ENCODE data around the gene PDE6C. TPM values are rescaled to one million over a fixed set of nuclear protein-coding genes. Genes with fewer than 3 reads are reported as not detected.

Gene PDE6C
- total and polyA plus RNA-seq, 4 donors: not detected

- whole genome bisulfite sequencing: 2% methylated on average over 7 of the region's 7 CpGs
- H3K9ac ChIP-seq (ENCODE audit: low read depth in 1 of 2, low read length in 2 of 2): peak overlapping the region; percentile 28 to 82
These were observed 10.6 kb upstream of the PDE6C start for GRCh38 chr10:93601774-93602162.

More at GRCh38 chr10:93601774-93602162, 10.6 kb upstream of the PDE6C start:
- TF ChIP-seq CTCF (IDR thresholded peaks at IDR 0.05; ENCODE audit: low read depth, low read length, missing input control) (no peak), NR2F2 (IDR thresholded peaks at IDR 0.05) (no peak), FOXA2 (IDR thresholded peaks at IDR 0.05) (peak; percentile 56), ZBTB33 (IDR thresholded peaks at IDR 0.05) (peak; percentile 33), RXRA (IDR thresholded peaks at IDR 0.05) (no peak), TAF1 (conservative IDR thresholded peaks at IDR 0.05) (peak; percentile 64), YY1 (IDR thresholded peaks at IDR 0.05) (no peak), SP1 (IDR thresholded peaks at IDR 0.05) (peak; percentile 0), JUND (IDR thresholded peaks at IDR 0.05) (no peak), FOXA1 (IDR thresholded peaks at IDR 0.05) (no peak), EGR1 (IDR thresholded peaks at IDR 0.05; ENCODE audit: low read depth in 2 of 2) (no peak), GABPA (IDR thresholded peaks at IDR 0.05 in 1 of 2, conservative IDR thresholded peaks at IDR 0.05 in 1 of 2) (no peak), RAD21 (IDR thresholded peaks at IDR 0.05) (no peak), REST (IDR thresholded peaks at IDR 0.05) (no peak), HNF4A (conservative IDR thresholded peaks at IDR 0.05) (no peak), HNF4G (IDR thresholded peaks at IDR 0.05) (no peak)
- TF ChIP-seq, protein P1, sequence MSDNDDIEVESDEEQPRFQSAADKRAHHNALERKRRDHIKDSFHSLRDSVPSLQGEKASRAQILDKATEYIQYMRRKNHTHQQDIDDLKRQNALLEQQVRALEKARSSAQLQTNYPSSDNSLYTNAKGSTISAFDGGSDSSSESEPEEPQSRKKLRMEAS (IDR thresholded peaks at IDR 0.05): no peak
- TF ChIP-seq, protein P2, sequence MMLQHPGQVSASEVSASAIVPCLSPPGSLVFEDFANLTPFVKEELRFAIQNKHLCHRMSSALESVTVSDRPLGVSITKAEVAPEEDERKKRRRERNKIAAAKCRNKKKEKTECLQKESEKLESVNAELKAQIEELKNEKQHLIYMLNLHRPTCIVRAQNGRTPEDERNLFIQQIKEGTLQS (IDR thresholded peaks at IDR 0.05): no peak
- Histone ChIP-seq H3K9me3 (ENCODE audit: control insufficient read depth in 4 of 4, low read length in 3 of 4) (no peaks in the 10 kb centered on the region), H3K4me1 (ENCODE audit: control insufficient read depth in 4 of 4, insufficient read depth in 4 of 4, low read length in 3 of 4) (peaks cover 3 to 47% (median 37%) of the 10 kb centered on the region in 4 donors), H3K27ac (ENCODE audit: low read depth in 1 of 2, low read length in 2 of 2) (peak overlapping the region; percentile 93 to 95), H3K27me3 (ENCODE audit: control insufficient read depth in 4 of 4, insufficient read depth in 4 of 4, low read length in 3 of 4) (no peaks in the 10 kb centered on the region), H3K4me3 (ENCODE audit: low read depth in 1 of 3, low read length in 3 of 3) (peak overlapping the region; percentile 50 to 63 (median 54)), H3K36me3 (ENCODE audit: control insufficient read depth in 4 of 4, insufficient read depth in 3 of 4, low read depth in 1 of 4, low read length in 3 of 4) (peaks cover 0 to 20% (median 9%) of the 10 kb centered on the region in 4 donors)
- no peak for DNase-seq (ENCODE audit: low spot score)
